GM23338 (cell line): ENCODE data around the gene TAS2R30. TPM values are rescaled to one million over a fixed set of nuclear protein-coding genes. Genes with fewer than 3 reads are reported as not detected.

Source experiments
- ATAC-seq: fragments of 200-7000 bp; cut with Tn5 transposase; 3 replicates; pipeline ENCODE4 v1.9.1; 2020
- DNase-seq: peaks from one replicate; pipeline ENCODE4 v3.0.0-alpha.2; 2015; ENCODE audit warnings: low spot score
- H2AFZ ChIP-seq: fragments of 200-600 bp; sonication (generic); 2 replicates; pipeline ENCODE4 v1.8.0; 2016; ENCODE audit warnings: antibody characterized with exemption, mild to moderate bottlenecking, moderate library complexity
- H3F3A ChIP-seq: fragments of 200-600 bp; sonication (generic); replicated peaks from 2 replicates; pipeline ENCODE4 v1.8.0; 2017; ENCODE audit warnings: antibody characterized with exemption, mixed run types, low read depth
- H3K27ac ChIP-seq: fragments of 200-600 bp; sonication (generic); 2 replicates; pipeline ENCODE4 v1.6.1; 2016; ENCODE audit warnings: low read depth
- H3K27me3 ChIP-seq: fragments of 200-600 bp; sonication (generic); 2 replicates; pipeline ENCODE4 v1.8.0; 2016; ENCODE audit warnings: mild to moderate bottlenecking, mixed run types, moderate library complexity; ENCODE audit not compliant: insufficient read depth
- H3K36me3 ChIP-seq: fragments of 200-600 bp; sonication (generic); 2 replicates; pipeline ENCODE4 v1.8.0; 2016; ENCODE audit warnings: mild to moderate bottlenecking; ENCODE audit not compliant: insufficient read depth
- H3K4me1 ChIP-seq: fragments of 200-600 bp; sonication (generic); 2 replicates; pipeline ENCODE4 v1.8.0; 2016; ENCODE audit warnings: mild to moderate bottlenecking, moderate library complexity; ENCODE audit not compliant: insufficient read depth
- H3K4me2 ChIP-seq: fragments of 200-600 bp; sonication (generic); 2 replicates; pipeline ENCODE4 v1.7.1; 2017; ENCODE audit warnings: mixed run types
- H3K4me3 ChIP-seq: fragments of 200-600 bp; sonication (generic); 2 replicates; pipeline ENCODE4 v1.6.1; 2016; ENCODE audit warnings: mixed run types
- H3K79me2 ChIP-seq: fragments of 200-600 bp; sonication (generic); replicated peaks from 2 replicates; pipeline ENCODE4 v1.8.0; 2017; ENCODE audit warnings: mild to moderate bottlenecking; ENCODE audit not compliant: insufficient read depth
- H3K9me2 ChIP-seq: fragments of 200-600 bp; sonication (generic); 2 replicates; pipeline ENCODE4 v1.8.0; 2017; ENCODE audit not compliant: insufficient read depth
- H4K20me1 ChIP-seq: fragments of 200-600 bp; sonication (generic); replicated peaks from 2 replicates; pipeline ENCODE4 v1.8.0; 2017; ENCODE audit warnings: mild to moderate bottlenecking; ENCODE audit not compliant: insufficient read depth
- H3K27ac Mint-ChIP-seq: 2 replicates; pipeline ENCODE4 v1.8.0; 2020; ENCODE audit warnings: inconsistent platforms, mild to moderate bottlenecking, moderate library complexity, mixed read lengths
- H3K27me3 Mint-ChIP-seq: 3 replicates; pipeline ENCODE4 v1.8.0; 2022; ENCODE audit warnings: low read depth, mild to moderate bottlenecking, moderate library complexity, mixed read lengths, inconsistent platforms; ENCODE audit not compliant: insufficient read depth, poor library complexity
- H3K36me3 Mint-ChIP-seq: 3 replicates; pipeline ENCODE4 v1.8.0; 2021; ENCODE audit warnings: low read depth, mild to moderate bottlenecking, inconsistent platforms, moderate library complexity, mixed read lengths
- H3K4me1 Mint-ChIP-seq: 3 replicates; pipeline ENCODE4 v1.8.0; 2020; ENCODE audit warnings: mild to moderate bottlenecking, inconsistent platforms, mixed read lengths
- H3K4me3 Mint-ChIP-seq: 3 replicates; pipeline ENCODE4 v1.8.0; 2021; ENCODE audit warnings: moderate library complexity, mild to moderate bottlenecking, inconsistent platforms, mixed read lengths
- H3K9me3 Mint-ChIP-seq: 3 replicates; pipeline ENCODE4 v1.8.0; 2020; ENCODE audit warnings: moderate library complexity, mild to moderate bottlenecking, inconsistent platforms, mixed read lengths
- CREB1 ChIP-seq: fragments of 250-450 bp; sonication (Bioruptor Pico); IDR thresholded peaks from 2 replicates; pipeline ENCODE4 v1.5.0; 2020; ENCODE audit warnings: low read depth, mild to moderate bottlenecking, moderate library complexity
- EZH2phosphoT487 ChIP-seq: fragments of 200-600 bp; sonication (generic); IDR thresholded peaks from one replicate; pipeline ENCODE4 v1.8.1; 2018; ENCODE audit warnings: antibody characterized with exemption; ENCODE audit not compliant: unreplicated experiment
- JUNB ChIP-seq: IDR thresholded peaks from one replicate; pipeline ENCODE4 v1.6.1; 2016; ENCODE audit warnings: antibody characterized with exemption; ENCODE audit not compliant: unreplicated experiment
- POLR2AphosphoS5 ChIP-seq: IDR thresholded peaks from 2 replicates; pipeline ENCODE4 v1.6.1; 2016; ENCODE audit warnings: antibody characterized with exemption, low read depth
- polyA plus RNA-seq: library from polyadenylated mRNA; unstranded; fragments of >200 nt; fragmentation: Nextera tagmentation; extraction: Ambion mirVana; gene quantifications from 2 replicates; pipeline ENCODE4 v1.2.1, GENCODE V29; 2016
- total RNA-seq: library from RNA; depleted of rRNA; stranded (reverse); fragments of >200 nt; shearing (Covaris generic); gene quantifications from 2 replicates; pipeline ENCODE4 v1.2.3, GENCODE V29; 2014
- TF ChIP-seq, protein P1 (sequence below): IDR thresholded peaks from one replicate; pipeline ENCODE4 v1.6.1; 2018; ENCODE audit warnings: antibody characterized with exemption; ENCODE audit not compliant: unreplicated experiment
- TF ChIP-seq, protein P2 (sequence below), 2 experiments: fragments of 200-600 bp in 1 of 2; sonication (generic) in 1 of 2; conservative IDR thresholded peaks; 2 replicates each; pipeline versions ENCODE4 v1.5.1 to v1.6.1; 2016 to 2017; ENCODE audit warnings: antibody characterized with exemption in 2 of 2, low read depth in 2 of 2, mild to moderate bottlenecking in 2 of 2, moderate library complexity in 1 of 2
- TF ChIP-seq, protein P3 (sequence below): fragments of 250-450 bp; sonication (Bioruptor Pico); IDR thresholded peaks from 2 replicates; pipeline ENCODE4 v1.5.0; 2020; ENCODE audit warnings: mild to moderate bottlenecking, moderate library complexity
- TF ChIP-seq, protein P4 (sequence below): IDR thresholded peaks from 2 replicates; pipeline ENCODE4 v1.6.1; 2016; ENCODE audit warnings: antibody characterized with exemption

The TAS2R30 gene
- total and polyA plus RNA-seq, 2 experiments from 2014 or later: 0.39 to 13.7 TPM

DNA sequence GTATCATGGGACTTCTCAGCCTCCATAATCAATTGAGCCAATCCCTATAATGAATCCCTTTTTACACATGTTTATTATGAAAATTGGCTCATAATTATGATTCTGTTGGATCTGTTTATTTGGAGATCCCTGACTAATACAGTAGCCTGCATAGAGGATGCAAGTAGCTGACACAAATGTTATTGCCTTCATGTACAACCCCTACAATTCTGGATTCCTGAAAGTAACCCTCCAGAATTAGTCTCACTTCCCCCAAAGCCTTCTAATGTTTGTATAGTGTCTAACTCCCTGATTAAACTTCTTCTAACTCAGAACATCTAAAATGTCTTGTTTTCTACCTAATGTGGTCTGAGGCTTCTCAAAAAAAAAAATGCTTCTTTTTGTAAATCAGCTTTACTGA lies 29.9 kb upstream of the TAS2R30 start (continued):
- TF ChIP-seq, protein P1, sequence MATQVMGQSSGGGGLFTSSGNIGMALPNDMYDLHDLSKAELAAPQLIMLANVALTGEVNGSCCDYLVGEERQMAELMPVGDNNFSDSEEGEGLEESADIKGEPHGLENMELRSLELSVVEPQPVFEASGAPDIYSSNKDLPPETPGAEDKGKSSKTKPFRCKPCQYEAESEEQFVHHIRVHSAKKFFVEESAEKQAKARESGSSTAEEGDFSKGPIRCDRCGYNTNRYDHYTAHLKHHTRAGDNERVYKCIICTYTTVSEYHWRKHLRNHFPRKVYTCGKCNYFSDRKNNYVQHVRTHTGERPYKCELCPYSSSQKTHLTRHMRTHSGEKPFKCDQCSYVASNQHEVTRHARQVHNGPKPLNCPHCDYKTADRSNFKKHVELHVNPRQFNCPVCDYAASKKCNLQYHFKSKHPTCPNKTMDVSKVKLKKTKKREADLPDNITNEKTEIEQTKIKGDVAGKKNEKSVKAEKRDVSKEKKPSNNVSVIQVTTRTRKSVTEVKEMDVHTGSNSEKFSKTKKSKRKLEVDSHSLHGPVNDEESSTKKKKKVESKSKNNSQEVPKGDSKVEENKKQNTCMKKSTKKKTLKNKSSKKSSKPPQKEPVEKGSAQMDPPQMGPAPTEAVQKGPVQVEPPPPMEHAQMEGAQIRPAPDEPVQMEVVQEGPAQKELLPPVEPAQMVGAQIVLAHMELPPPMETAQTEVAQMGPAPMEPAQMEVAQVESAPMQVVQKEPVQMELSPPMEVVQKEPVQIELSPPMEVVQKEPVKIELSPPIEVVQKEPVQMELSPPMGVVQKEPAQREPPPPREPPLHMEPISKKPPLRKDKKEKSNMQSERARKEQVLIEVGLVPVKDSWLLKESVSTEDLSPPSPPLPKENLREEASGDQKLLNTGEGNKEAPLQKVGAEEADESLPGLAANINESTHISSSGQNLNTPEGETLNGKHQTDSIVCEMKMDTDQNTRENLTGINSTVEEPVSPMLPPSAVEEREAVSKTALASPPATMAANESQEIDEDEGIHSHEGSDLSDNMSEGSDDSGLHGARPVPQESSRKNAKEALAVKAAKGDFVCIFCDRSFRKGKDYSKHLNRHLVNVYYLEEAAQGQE: no peak

DNA sequence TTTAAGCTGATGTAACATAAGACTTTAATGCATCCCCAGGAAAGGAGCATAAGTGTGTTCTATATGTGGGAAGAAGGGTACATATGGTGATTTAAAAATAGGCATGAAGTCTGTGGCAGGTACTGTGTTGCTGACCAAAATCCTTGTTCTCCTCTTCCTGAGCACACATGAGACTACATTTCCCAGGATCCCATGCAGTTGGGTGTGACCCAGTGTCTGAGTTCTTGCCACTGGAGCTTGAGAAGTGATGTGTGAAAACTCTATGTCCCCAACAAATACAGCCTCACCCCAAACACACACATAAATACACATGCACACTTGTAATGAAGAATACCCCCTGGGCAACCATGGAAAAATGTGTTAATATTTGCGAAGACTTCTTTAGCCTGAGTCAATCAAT lies 28.1 kb upstream of the TAS2R30 start:
- H3K36me3 Mint-ChIP-seq: peaks cover 34% of the 10 kb centered on the region
- DNase-seq: peak; percentile 33
- Histone ChIP-seq H3K79me2 (peaks cover 100% of the 10 kb centered on the region), H3K4me2 (no peak overlapping the region), H3K4me3 (no peak overlapping the region), H3K36me3 (0 out of 2 replicates have a peak, but pooled peaks cover 3% of the 10 kb centered on the region), H3K9me2 (no peaks in the 10 kb centered on the region), H3F3A (no peaks in the 10 kb centered on the region), H2AFZ (no peak overlapping the region), H3K4me1 (peaks cover 10% of the 10 kb centered on the region; the same call in 1 of the 2 replicates), H4K20me1 (peaks cover 31% of the 10 kb centered on the region), H3K27ac (no peak overlapping the region), H3K27me3 (no peaks in the 10 kb centered on the region)
- no peak overlapping the region for H3K4me3 Mint-ChIP-seq
- H3K4me1 Mint-ChIP-seq: peaks cover 18% of the 10 kb centered on the region
- no peak overlapping the region for H3K27ac Mint-ChIP-seq
- no peaks in the 10 kb centered on the region for H3K9me3 Mint-ChIP-seq
- no peaks in the 10 kb centered on the region for H3K27me3 Mint-ChIP-seq
- peak; percentile 48 for ATAC-seq
- TF ChIP-seq EZH2phosphoT487: no peak
- TF ChIP-seq JUNB: no peak
- TF ChIP-seq, protein P2, sequence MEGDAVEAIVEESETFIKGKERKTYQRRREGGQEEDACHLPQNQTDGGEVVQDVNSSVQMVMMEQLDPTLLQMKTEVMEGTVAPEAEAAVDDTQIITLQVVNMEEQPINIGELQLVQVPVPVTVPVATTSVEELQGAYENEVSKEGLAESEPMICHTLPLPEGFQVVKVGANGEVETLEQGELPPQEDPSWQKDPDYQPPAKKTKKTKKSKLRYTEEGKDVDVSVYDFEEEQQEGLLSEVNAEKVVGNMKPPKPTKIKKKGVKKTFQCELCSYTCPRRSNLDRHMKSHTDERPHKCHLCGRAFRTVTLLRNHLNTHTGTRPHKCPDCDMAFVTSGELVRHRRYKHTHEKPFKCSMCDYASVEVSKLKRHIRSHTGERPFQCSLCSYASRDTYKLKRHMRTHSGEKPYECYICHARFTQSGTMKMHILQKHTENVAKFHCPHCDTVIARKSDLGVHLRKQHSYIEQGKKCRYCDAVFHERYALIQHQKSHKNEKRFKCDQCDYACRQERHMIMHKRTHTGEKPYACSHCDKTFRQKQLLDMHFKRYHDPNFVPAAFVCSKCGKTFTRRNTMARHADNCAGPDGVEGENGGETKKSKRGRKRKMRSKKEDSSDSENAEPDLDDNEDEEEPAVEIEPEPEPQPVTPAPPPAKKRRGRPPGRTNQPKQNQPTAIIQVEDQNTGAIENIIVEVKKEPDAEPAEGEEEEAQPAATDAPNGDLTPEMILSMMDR (conservative IDR thresholded peaks at IDR 0.05; ENCODE audit: low read depth in 2 of 2): no peak
- TF ChIP-seq, protein P3, sequence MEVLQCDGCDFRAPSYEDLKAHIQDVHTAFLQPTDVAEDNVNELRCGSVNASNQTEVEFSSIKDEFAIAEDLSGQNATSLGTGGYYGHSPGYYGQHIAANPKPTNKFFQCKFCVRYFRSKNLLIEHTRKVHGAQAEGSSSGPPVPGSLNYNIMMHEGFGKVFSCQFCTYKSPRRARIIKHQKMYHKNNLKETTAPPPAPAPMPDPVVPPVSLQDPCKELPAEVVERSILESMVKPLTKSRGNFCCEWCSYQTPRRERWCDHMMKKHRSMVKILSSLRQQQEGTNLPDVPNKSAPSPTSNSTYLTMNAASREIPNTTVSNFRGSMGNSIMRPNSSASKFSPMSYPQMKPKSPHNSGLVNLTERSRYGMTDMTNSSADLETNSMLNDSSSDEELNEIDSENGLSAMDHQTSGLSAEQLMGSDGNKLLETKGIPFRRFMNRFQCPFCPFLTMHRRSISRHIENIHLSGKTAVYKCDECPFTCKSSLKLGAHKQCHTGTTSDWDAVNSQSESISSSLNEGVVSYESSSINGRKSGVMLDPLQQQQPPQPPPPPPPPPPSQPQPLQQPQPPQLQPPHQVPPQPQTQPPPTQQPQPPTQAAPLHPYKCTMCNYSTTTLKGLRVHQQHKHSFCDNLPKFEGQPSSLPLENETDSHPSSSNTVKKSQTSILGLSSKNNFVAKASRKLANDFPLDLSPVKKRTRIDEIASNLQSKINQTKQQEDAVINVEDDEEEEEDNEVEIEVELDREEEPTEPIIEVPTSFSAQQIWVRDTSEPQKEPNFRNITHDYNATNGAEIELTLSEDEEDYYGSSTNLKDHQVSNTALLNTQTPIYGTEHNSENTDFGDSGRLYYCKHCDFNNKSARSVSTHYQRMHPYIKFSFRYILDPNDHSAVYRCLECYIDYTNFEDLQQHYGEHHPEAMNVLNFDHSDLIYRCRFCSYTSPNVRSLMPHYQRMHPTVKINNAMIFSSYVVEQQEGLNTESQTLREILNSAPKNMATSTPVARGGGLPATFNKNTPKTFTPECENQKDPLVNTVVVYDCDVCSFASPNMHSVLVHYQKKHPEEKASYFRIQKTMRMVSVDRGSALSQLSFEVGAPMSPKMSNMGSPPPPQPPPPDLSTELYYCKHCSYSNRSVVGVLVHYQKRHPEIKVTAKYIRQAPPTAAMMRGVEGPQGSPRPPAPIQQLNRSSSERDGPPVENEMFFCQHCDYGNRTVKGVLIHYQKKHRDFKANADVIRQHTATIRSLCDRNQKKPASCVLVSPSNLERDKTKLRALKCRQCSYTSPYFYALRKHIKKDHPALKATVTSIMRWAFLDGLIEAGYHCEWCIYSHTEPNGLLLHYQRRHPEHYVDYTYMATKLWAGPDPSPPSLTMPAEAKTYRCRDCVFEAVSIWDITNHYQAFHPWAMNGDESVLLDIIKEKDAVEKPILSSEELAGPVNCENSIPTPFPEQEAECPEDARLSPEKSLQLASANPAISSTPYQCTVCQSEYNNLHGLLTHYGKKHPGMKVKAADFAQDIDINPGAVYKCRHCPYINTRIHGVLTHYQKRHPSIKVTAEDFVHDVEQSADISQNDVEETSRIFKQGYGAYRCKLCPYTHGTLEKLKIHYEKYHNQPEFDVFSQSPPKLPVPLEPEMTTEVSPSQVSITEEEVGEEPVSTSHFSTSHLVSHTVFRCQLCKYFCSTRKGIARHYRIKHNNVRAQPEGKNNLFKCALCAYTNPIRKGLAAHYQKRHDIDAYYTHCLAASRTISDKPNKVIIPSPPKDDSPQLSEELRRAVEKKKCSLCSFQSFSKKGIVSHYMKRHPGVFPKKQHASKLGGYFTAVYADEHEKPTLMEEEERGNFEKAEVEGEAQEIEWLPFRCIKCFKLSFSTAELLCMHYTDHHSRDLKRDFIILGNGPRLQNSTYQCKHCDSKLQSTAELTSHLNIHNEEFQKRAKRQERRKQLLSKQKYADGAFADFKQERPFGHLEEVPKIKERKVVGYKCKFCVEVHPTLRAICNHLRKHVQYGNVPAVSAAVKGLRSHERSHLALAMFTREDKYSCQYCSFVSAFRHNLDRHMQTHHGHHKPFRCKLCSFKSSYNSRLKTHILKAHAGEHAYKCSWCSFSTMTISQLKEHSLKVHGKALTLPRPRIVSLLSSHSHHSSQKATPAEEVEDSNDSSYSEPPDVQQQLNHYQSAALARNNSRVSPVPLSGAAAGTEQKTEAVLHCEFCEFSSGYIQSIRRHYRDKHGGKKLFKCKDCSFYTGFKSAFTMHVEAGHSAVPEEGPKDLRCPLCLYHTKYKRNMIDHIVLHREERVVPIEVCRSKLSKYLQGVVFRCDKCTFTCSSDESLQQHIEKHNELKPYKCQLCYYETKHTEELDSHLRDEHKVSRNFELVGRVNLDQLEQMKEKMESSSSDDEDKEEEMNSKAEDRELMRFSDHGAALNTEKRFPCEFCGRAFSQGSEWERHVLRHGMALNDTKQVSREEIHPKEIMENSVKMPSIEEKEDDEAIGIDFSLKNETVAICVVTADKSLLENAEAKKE (CRISPR knock-in tag): no peak
- TF ChIP-seq CREB1 (CRISPR knock-in tag): no peak
- TF ChIP-seq, protein P4, sequence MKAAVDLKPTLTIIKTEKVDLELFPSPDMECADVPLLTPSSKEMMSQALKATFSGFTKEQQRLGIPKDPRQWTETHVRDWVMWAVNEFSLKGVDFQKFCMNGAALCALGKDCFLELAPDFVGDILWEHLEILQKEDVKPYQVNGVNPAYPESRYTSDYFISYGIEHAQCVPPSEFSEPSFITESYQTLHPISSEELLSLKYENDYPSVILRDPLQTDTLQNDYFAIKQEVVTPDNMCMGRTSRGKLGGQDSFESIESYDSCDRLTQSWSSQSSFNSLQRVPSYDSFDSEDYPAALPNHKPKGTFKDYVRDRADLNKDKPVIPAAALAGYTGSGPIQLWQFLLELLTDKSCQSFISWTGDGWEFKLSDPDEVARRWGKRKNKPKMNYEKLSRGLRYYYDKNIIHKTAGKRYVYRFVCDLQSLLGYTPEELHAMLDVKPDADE: no peak
- TF ChIP-seq, protein P1: no peak
- TF ChIP-seq POLR2AphosphoS5: no peak
